GM18499 (cell line): Measurements from ENCODE around the gene TMEM170A.

Experiments
- ATAC-seq: cut with Tn5 transposase; IDR thresholded peaks from one replicate; pipeline ENCODE4 v1.9.1; 2021; ENCODE audit warnings: moderate number of reproducible peaks; ENCODE audit not compliant: insufficient read depth, unreplicated experiment

The TMEM170A gene

GRCh38 chr16:75482434-75483205, 18.1 kb upstream of the TMEM170A start:
- no peak for ATAC-seq

- no peak for ATAC-seq
Observed at GRCh38 chr16:75481475-75481874, 17.0 kb upstream of the TMEM170A start.

GRCh38 chr16:75479421-75479990, 15.0 kb upstream of the TMEM170A start:
- no peak for ATAC-seq

GRCh38 chr16:75478480-75479345, 14.2 kb upstream of the TMEM170A start:
- no peak for ATAC-seq

- ATAC-seq = no peak
Observed at GRCh38 chr16:75477680-75478473, 13.4 kb upstream of the TMEM170A start.

- no peak for ATAC-seq
Observed at GRCh38 chr16:75476817-75477216, 12.3 kb upstream of the TMEM170A start.

GRCh38 chr16:75475420-75475847, 10.9 kb upstream of the TMEM170A start:
- no peak for ATAC-seq

- ATAC-seq = no peak
Observed at GRCh38 chr16:75472908-75473877, 8.7 kb upstream of the TMEM170A start.

- ATAC-seq = no peak
Observed at GRCh38 chr16:75471723-75472633, 7.5 kb upstream of the TMEM170A start.

GRCh38 chr16:75466760-75467159, 2.3 kb upstream of the TMEM170A start:
- no peak for ATAC-seq

- peak; percentile 0 for ATAC-seq
Observed at GRCh38 chr16:75463389-75464121, 934 bp downstream of the TMEM170A start.

- no peak for ATAC-seq
Observed at GRCh38 chr16:75462806-75463205, 1.7 kb downstream of the TMEM170A start.

- no peak for ATAC-seq
Observed at GRCh38 chr16:75461575-75461974, 2.9 kb downstream of the TMEM170A start.

GRCh38 chr16:75460446-75460845, 4.0 kb downstream of the TMEM170A start:
- ATAC-seq = no peak

GRCh38 chr16:75459691-75460090, 4.8 kb downstream of the TMEM170A start:
- no peak for ATAC-seq

GRCh38 chr16:75458439-75458838, 6.0 kb downstream of the TMEM170A start:
- no peak for ATAC-seq

- no peak for ATAC-seq
Observed at GRCh38 chr16:75458029-75458428, 6.5 kb downstream of the TMEM170A start.
